Psoas muscle (tissue), 8 donors: ENCODE measurements around the gene SEMA4G. TPM values are rescaled to one million over a fixed set of nuclear protein-coding genes. Genes with fewer than 3 reads are reported as not detected.

Source experiments
- ATAC-seq, 4 donors: fragments of 200-7000 bp; cut with Tn5 transposase; one replicate each; pipeline ENCODE4 v1.9.1; 2020; ENCODE audit warnings: moderate library complexity in 3 of 4, mild to moderate bottlenecking in 2 of 4
- DNase-seq, 2 donors: peaks; one replicate each; pipeline ENCODE4 v3.0.0-alpha.2; 2020
- H3K27ac ChIP-seq: fragments of 200-600 bp; one replicate; pipeline ENCODE4 v1.8.0; 2022
- H3K27me3 ChIP-seq, 3 donors: fragments of 200-600 bp in 1 of 3; one replicate each; pipeline versions ENCODE4 v1.6.1 to v1.8.0; 2013 to 2022; ENCODE audit warnings: low read length in 2 of 3, mild to moderate bottlenecking in 2 of 3, moderate library complexity in 1 of 3; ENCODE audit not compliant: insufficient read depth in 3 of 3
- H3K36me3 ChIP-seq, 2 donors: fragments of 200-600 bp in 1 of 2; one replicate each; pipeline versions ENCODE4 v1.6.1 to v1.8.0; 2013 to 2022; ENCODE audit warnings: low read depth in 1 of 2, mild to moderate bottlenecking in 1 of 2, moderate library complexity in 1 of 2; ENCODE audit not compliant: insufficient read depth in 1 of 2
- H3K4me1 ChIP-seq: fragments of 200-600 bp; one replicate; pipeline ENCODE4 v1.8.0; 2022
- H3K4me3 ChIP-seq: fragments of 200-600 bp; one replicate; pipeline ENCODE4 v1.8.0; 2022; ENCODE audit warnings: mild to moderate bottlenecking
- H3K9me3 ChIP-seq: fragments of 200-600 bp; one replicate; pipeline ENCODE4 v1.8.0; 2022
- WGBS, 3 donors: extraction: QIAGEN DNeasy Blood & Tissue Kit; methylation state at CpG; one replicate each; pipeline versions ENCODE4 v1.1.6 to v1.1.7; 2013; 5-methylcytosine and 5-hydroxymethylcytosine counted together
- intact Hi-C, 2 donors: fragments of 100-400 bp; cut with DNase I; formaldehyde crosslinking; loops; one replicate each; pipeline versions ENCODE4 v1.11.0 to v1.14.2; 2022
- polyA plus RNA-seq, 3 donors: library from polyadenylated mRNA; stranded (reverse); fragments of 200-250 nt; gene quantifications; one replicate each; pipeline ENCODE4 v1.2.3, GENCODE V29; 2013
- total RNA-seq, 4 donors: library from RNA; stranded (reverse); fragmentation: NEBNext Ultra II Directional in 2 of 4; extraction: Animal tissue kit (Norgen Biotek cat#: 25700) in 2 of 4; gene quantifications; one replicate each; pipeline versions ENCODE4 v1.2.1 to v1.2.4, GENCODE V29; 2021 to 2023
- TF ChIP-seq, protein P1 (sequence below): fragments of 200-600 bp; IDR thresholded peaks from one replicate; pipeline ENCODE4 v1.8.0; 2022; ENCODE audit warnings: antibody characterized with exemption
- donor health status: healthy with polysubstance abuse.
- donor health status: DM: no; HTN: no; CAD: no; lungs with moderate emphysema.
- donor health status: Bipolar disorder and iron deficiency.
- donor health status: healthy.
- donor health status: DM: yes; HTN: yes; CAD: no.
- donor health status: DM: no; HTN: no; CAD: no.
- donor health status: DM: no; HTN: no; CAD: no.
- donor health status: DM: yes; HTN: yes; CAD: no.

SEMA4G gene
- total and polyA plus RNA-seq, 7 donors, result 0.08 to 1.4 (median 0.74) TPM

DNA sequence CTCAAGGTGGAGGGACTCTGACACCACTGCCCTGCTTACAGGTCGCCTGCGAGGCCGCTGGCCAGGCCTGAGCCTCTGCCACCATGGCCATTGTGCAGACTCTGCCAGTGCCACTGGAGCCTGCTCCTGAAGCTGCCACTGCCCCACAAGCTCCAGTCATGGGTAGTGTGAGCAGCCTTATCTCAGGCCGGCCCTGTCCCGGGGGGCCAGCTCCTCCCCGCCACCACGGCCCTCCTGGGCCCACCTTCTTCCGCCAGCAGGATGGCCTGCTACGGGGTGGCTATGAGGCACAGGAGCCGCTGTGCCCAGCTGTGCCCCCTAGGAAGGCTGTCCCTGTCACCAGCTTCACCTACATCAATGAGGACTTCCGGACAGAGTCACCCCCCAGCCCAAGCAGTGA lies 33.2 kb downstream of the SEMA4G start:
- 67 to 83% (median 79%) methylated on average over 11 of the region's 11 CpGs for WGBS, 3 donors
- Histone ChIP-seq H3K27ac (peak overlapping the region; percentile 100), H3K4me1 (peaks cover 45% of the 10 kb centered on the region), H3K4me3 (peak overlapping the region; percentile 93), H3K9me3 (no peaks in the 10 kb centered on the region), H3K36me3 (peaks cover 0 to 51% of the 10 kb centered on the region in 2 donors), H3K27me3 (no peaks in the 10 kb centered on the region)
- TF ChIP-seq, protein P1, sequence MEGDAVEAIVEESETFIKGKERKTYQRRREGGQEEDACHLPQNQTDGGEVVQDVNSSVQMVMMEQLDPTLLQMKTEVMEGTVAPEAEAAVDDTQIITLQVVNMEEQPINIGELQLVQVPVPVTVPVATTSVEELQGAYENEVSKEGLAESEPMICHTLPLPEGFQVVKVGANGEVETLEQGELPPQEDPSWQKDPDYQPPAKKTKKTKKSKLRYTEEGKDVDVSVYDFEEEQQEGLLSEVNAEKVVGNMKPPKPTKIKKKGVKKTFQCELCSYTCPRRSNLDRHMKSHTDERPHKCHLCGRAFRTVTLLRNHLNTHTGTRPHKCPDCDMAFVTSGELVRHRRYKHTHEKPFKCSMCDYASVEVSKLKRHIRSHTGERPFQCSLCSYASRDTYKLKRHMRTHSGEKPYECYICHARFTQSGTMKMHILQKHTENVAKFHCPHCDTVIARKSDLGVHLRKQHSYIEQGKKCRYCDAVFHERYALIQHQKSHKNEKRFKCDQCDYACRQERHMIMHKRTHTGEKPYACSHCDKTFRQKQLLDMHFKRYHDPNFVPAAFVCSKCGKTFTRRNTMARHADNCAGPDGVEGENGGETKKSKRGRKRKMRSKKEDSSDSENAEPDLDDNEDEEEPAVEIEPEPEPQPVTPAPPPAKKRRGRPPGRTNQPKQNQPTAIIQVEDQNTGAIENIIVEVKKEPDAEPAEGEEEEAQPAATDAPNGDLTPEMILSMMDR, result no peak
- intact Hi-C loops, result no loop called here
- ATAC-seq (no peak), DNase-seq (no peak)

DNA sequence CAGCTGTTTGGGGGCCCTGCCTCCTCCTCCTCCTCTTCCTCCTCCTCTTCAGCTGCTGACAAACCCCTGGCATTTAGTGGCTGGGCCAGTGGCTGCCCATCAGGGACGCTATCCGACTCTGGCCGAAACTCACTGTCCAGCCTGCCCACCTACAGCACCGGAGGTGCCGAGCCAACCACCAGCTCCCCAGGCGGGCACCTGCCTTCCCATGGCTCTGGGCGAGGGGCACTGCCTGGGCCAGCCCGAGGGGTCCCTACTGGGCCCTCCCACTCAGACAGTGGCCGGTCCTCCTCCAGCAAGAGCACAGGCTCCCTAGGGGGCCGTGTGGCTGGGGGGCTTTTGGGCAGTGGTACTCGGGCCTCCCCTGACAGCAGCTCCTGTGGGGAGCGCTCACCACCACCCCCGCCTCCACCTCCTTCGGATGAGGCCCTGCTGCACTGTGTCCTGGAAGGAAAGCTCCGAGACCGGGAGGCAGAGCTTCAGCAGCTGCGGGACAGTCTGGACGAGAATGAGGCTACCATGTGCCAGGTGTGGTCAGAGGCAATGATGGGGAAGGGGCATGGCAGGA lies 34.4 kb downstream of the SEMA4G start:
- TF ChIP-seq, protein P1, result no peak
- ATAC-seq (no peak), DNase-seq (peak in 1 of 2 donors; percentile 53)
- intact Hi-C loops, result no loop called here
- no peaks in the 10 kb centered on the region for H3K27me3 ChIP-seq
- H3K27ac ChIP-seq, result peak overlapping the region; percentile 58
- H3K4me3 ChIP-seq, result no peak overlapping the region
- peaks cover 46% of the 10 kb centered on the region for H3K4me1 ChIP-seq
- 67 to 82% (median 72%) methylated on average over 17 to 18 of the region's 18 CpGs for WGBS, 3 donors
- no peaks in the 10 kb centered on the region for H3K9me3 ChIP-seq
- H3K36me3 ChIP-seq, result peaks cover 0 to 52% of the 10 kb centered on the region in 2 donors

DNA sequence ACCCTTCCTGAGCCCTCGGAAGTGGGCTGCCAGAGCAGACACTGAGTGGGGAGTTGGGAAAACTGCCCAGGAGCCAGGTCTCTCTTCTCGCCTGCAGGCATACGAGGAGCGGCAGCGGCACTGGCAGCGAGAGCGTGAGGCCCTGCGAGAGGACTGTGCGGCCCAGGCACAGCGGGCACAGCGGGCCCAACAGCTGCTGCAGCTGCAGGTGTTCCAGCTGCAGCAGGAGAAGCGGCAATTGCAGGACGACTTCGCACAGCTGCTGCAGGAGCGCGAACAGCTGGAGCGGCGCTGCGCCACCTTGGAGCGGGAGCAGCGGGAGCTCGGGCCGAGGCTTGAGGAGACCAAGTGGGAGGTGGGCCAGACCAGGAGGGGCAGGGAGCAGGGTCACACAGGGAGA lies 36.1 kb downstream of the SEMA4G start:
- ATAC-seq, result no peak
- 46 to 61% (median 59%) methylated on average over 23 of the region's 23 CpGs for WGBS, 3 donors

DNA sequence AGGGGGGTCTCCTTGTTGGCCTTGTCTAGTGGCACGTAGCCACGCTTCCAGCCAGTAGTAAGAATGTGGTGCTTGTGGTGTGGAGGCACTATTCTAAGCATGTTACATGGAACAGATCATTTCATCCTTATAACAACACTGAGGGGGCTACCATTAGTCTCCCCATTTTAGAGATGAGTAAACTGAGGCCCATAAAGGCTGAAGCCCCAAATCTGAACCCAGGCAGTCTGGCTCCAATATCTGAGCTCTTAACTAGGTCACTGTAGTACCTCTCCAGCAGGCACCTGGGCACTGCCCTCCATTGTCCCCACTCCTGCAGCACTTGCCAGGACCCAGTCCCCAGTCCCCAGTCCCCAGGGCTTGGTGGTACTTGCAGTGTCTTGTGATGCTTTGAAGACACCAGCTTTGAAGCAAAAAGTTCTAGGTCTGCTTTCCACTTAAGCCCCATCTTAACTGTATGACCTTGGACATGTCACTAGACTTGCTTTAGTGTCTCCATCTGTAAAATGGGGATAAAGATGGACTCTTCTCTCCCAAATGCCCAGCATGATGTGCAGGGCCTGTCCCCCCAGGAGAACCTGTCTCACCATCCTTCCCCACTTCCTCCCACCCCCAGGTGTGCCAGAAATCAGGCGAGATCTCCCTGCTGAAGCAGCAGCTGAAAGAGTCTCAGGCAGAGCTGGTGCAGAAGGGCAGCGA lies 36.7 kb downstream of the SEMA4G start:
- Histone ChIP-seq H3K9me3 (no peaks in the 10 kb centered on the region), H3K27me3 (no peaks in the 10 kb centered on the region), H3K4me3 (no peak overlapping the region), H3K27ac (no peak overlapping the region), H3K36me3 (peaks cover 0 to 52% of the 10 kb centered on the region in 2 donors), H3K4me1 (peaks cover 39% of the 10 kb centered on the region)
- 75 to 92% (median 77%) methylated on average over 4 of the region's 4 CpGs for WGBS, 3 donors
- no peak for DNase-seq
- intact Hi-C loops, result no loop called here
- ATAC-seq, result no peak
- TF ChIP-seq, protein P1, result no peak

More for the DNA sequence above, 36.1 kb downstream of the SEMA4G start:
- no peaks in the 10 kb centered on the region for H3K9me3 ChIP-seq
- H3K4me1 ChIP-seq, result peaks cover 46% of the 10 kb centered on the region
- no peaks in the 10 kb centered on the region for H3K27me3 ChIP-seq
- TF ChIP-seq, protein P1, result no peak
- H3K4me3 ChIP-seq, result no peak overlapping the region
- DNase-seq, result no peak
- intact Hi-C loops, result no loop called here
- peaks cover 0 to 52% of the 10 kb centered on the region in 2 donors for H3K36me3 ChIP-seq
- H3K27ac ChIP-seq, result no peak overlapping the region
